ENCODE results near the gene NAIF1. TPM values are rescaled to one million over a fixed set of nuclear protein-coding genes. Genes with fewer than 3 reads are reported as not detected.

NAIF1 gene
- total RNA-seq, 1 experiment from 2014 or later, result 12.3 TPM

GRCh38 chr9:128068386-128069205 lies 1.5 kb upstream of the NAIF1 start:
- in situ Hi-C loops (cut with HindIII; ENCODE audit: low pct_unique_long_range_greater_than_20kb, low sequenced_read_pairs), result no loop called here
- DNase-seq (ENCODE audit: low read depth), result peak; percentile 21

DNA sequence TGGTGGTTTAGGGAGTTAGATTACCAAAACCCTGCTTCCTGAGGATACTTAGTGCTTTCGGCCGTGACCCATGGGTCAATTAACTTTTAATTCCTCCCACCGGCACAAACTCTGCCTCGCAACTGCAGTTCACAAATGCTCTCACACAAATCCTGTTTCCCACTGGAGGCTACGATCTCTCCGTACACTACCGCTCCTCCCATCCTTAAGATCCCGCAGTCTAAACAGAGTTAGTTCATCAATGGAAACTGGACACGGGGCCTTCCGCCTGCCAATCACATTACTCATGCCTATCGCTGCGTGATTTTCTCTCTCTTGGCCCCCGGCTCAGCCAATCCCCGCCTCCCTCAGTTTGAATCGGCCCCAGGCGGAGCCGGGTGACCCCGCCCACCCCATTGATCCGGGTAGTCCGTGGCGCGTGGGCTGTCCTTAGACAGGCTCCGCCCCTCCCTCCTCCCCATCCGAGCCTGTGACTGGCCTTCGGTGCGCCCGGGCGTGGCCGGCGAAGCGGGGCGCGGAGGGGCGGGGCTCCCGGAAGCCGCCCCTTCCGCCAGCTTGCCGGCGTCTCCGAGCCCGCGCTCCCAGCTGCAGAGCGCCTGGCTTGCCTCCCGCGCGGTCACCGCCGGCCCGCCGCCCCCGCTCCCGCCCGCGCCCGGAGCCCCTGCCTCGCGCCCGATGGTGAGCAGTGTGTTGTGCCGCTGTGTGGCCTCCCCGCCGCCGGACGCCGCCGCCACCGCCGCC lies 695 bp upstream of the NAIF1 start, which contains the start of gene SLC25A25:
TSS of gene SLC25A25 (plus strand) at position 588 of the 741 bp plus-strand sequence. CDS start at position 676, 88 bp downstream.
- DNase-seq (ENCODE audit: low read depth), result peak; percentile 99
- in situ Hi-C loops (cut with HindIII; ENCODE audit: low pct_unique_long_range_greater_than_20kb, low sequenced_read_pairs), result no loop called here

DNA sequence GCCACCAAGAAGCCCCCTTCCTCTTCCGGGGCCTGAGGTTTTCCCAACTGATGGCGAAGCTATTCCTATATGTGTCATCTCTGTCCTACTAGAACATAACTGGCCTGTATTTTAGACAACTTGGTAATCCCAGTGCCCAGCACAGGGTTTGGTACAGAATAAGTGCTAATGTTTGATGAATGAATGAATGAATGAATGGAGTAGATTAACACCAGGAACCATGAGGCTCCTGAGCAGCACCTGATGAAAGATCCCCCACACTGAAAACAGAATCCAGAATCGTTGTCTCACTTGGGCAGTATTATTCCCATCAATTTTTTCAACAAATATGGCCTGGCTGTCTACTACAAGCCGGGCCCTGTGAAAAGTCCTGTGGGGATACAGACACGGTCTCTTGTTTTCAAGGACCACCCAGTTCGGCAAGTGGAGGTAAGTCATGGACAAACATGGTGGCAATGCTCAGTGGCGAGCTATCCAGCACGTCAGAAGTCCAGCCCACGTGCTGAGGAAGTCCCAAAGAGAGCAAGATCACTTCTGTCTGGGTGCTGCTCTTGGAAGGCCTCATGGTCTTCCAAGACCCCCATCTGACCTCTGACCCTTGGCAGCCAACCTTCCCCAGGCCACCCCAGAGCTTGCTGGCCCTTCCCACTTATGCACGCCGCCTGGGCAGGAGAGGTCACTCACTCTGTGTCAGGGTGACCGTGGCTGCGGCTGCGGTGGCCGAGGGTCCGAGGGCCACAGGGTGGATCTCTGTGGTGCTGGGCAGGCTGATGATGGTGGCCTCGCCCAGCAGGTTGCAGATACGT lies 1.0 kb downstream of the NAIF1 start:
- DNase-seq (ENCODE audit: low read depth), result no peak
- in situ Hi-C loops (cut with HindIII; ENCODE audit: low pct_unique_long_range_greater_than_20kb, low sequenced_read_pairs), result no loop called here

- DNase-seq (ENCODE audit: low read depth), result no peak
- in situ Hi-C loops (cut with HindIII; ENCODE audit: low pct_unique_long_range_greater_than_20kb, low sequenced_read_pairs), result no loop called here
These were observed 4.0 kb downstream of the NAIF1 start for GRCh38 chr9:128062846-128063831.

- no peak for DNase-seq (ENCODE audit: low read depth)
- in situ Hi-C loops (cut with HindIII; ENCODE audit: low pct_unique_long_range_greater_than_20kb, low sequenced_read_pairs), result no loop called here
These were observed 4.8 kb downstream of the NAIF1 start for GRCh38 chr9:128062279-128062678.

- in situ Hi-C loops (cut with HindIII; ENCODE audit: low pct_unique_long_range_greater_than_20kb, low sequenced_read_pairs), result no loop called here
- DNase-seq (ENCODE audit: low read depth), result no peak
These were observed 5.7 kb downstream of the NAIF1 start for GRCh38 chr9:128061275-128061960.

GRCh38 chr9:128059365-128059983 lies 7.6 kb downstream of the NAIF1 start:
- no peak for DNase-seq (ENCODE audit: low read depth)
- in situ Hi-C loops (cut with HindIII; ENCODE audit: low pct_unique_long_range_greater_than_20kb, low sequenced_read_pairs), result no loop called here

GRCh38 chr9:128057724-128058409 lies 9.3 kb downstream of the NAIF1 start:
- in situ Hi-C loops (cut with HindIII; ENCODE audit: low pct_unique_long_range_greater_than_20kb, low sequenced_read_pairs), result no loop called here
- no peak for DNase-seq (ENCODE audit: low read depth)

GRCh38 chr9:128056887-128057723 lies 10.0 kb downstream of the NAIF1 start:
- DNase-seq (ENCODE audit: low read depth), result no peak
- in situ Hi-C loops (cut with HindIII; ENCODE audit: low pct_unique_long_range_greater_than_20kb, low sequenced_read_pairs), result no loop called here

DNA sequence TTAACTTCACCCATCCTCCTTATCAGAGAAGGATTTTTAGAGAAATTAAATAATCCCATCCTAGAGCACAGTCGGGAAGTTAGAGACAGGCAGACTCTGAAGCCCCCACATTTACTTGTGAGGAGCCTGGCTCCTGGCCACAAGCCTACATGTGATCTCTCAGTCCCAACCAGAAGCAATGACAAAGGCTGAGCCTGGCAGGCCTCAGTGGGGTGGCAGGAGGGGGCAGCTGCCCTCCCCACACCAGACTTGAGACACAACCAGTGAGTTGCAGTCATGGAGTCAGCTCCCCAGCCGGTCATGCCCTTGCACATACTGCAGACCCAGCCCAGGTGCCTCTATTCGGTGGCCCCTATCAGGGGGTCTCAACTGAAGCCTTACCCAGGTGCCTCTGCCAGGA lies 11.0 kb downstream of the NAIF1 start:
- DNase-seq (ENCODE audit: low read depth), result no peak

GRCh38 chr9:128055344-128056040 lies 11.6 kb downstream of the NAIF1 start:
- in situ Hi-C loops (cut with HindIII; ENCODE audit: low pct_unique_long_range_greater_than_20kb, low sequenced_read_pairs), result no loop called here
- DNase-seq (ENCODE audit: low read depth), result no peak

More for the DNA sequence above, 11.0 kb downstream of the NAIF1 start:
- in situ Hi-C loops (cut with HindIII; ENCODE audit: low pct_unique_long_range_greater_than_20kb, low sequenced_read_pairs), result no loop called here

GRCh38 chr9:128054087-128054486 lies 13.0 kb downstream of the NAIF1 start:
- DNase-seq (ENCODE audit: low read depth), result no peak
- in situ Hi-C loops (cut with HindIII; ENCODE audit: low pct_unique_long_range_greater_than_20kb, low sequenced_read_pairs), result no loop called here

- in situ Hi-C loops (cut with HindIII; ENCODE audit: low pct_unique_long_range_greater_than_20kb, low sequenced_read_pairs), result no loop called here
- DNase-seq (ENCODE audit: low read depth), result no peak
These were observed 13.6 kb downstream of the NAIF1 start for GRCh38 chr9:128053560-128053959.

GRCh38 chr9:128051932-128052709 lies 15.0 kb downstream of the NAIF1 start:
- in situ Hi-C loops (cut with HindIII; ENCODE audit: low pct_unique_long_range_greater_than_20kb, low sequenced_read_pairs), result no loop called here

More at GRCh38 chr9:128051932-128052709, 15.0 kb downstream of the NAIF1 start:
- DNase-seq (ENCODE audit: low read depth), result no peak
